ENCODE measurements around the gene ATP12A.

GRCh38 chr13:24745516-24745860 is 65.3 kb downstream of the ATP12A start:
- TF ChIP-seq POLR2A (IDR thresholded peaks at IDR 0.05) (no peak), CTCF (IDR thresholded peaks at IDR 0.05) (no peak)

Measured in heart left ventricle (tissue), 13 donors.